ENCODE data around the gene OXCT1.

DNA sequence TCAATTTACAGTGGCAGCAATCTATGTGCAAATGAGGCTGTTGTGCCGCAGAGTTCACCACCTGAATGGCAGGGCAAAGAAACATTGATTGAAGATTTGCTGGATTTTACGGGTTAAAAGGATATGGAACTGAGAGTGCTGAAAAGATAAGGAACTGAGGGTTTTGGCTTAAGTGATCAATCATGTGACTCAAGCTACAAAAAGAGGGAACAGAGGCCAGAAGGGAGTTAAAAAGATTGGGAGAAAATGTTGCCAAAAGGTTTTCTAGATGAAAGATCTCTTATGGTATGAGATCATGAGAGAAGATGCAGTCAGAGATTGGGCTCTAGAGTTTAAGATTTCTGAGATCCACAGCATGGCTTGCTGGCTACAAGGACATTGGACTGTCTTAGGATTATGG is 26.0 kb upstream of the OXCT1 start:
- TF ChIP-seq, protein P1, sequence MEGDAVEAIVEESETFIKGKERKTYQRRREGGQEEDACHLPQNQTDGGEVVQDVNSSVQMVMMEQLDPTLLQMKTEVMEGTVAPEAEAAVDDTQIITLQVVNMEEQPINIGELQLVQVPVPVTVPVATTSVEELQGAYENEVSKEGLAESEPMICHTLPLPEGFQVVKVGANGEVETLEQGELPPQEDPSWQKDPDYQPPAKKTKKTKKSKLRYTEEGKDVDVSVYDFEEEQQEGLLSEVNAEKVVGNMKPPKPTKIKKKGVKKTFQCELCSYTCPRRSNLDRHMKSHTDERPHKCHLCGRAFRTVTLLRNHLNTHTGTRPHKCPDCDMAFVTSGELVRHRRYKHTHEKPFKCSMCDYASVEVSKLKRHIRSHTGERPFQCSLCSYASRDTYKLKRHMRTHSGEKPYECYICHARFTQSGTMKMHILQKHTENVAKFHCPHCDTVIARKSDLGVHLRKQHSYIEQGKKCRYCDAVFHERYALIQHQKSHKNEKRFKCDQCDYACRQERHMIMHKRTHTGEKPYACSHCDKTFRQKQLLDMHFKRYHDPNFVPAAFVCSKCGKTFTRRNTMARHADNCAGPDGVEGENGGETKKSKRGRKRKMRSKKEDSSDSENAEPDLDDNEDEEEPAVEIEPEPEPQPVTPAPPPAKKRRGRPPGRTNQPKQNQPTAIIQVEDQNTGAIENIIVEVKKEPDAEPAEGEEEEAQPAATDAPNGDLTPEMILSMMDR (IDR thresholded peaks at IDR 0.05): no peak
- TF ChIP-seq EZH2 (IDR thresholded peaks at IDR 0.05): no peak
